Stimulated activated CD8-positive, alpha-beta memory T cell treated with anti-CD3 and anti-CD28 coated beads, Interleukin-12 subunit alpha, Interleukin-12 subunit beta, amount 100 ng/mL, for 1 hour (primary cell): ENCODE data around the gene EVI5L.

ENCODE experiments used
- DNase-seq: peaks from one replicate; pipeline ENCODE4 v3.0.0-alpha.2; 2020; ENCODE audit warnings: low read depth

EVI5L gene

GRCh38 chr19:7912697-7913564 is 82.9 kb downstream of the EVI5L start:
- no peak for DNase-seq

GRCh38 chr19:7913652-7914051 is 83.6 kb downstream of the EVI5L start:
- no peak for DNase-seq

- DNase-seq = no peak
These were observed 84.1 kb downstream of the EVI5L start for GRCh38 chr19:7914099-7914498.
